MM.1S (cell line): ENCODE data around the gene CADPS.

Experiments
- DNase-seq: peaks from one replicate; pipeline ENCODE4 v3.0.0-alpha.2; 2015
- H2AFZ ChIP-seq: fragments of 300-600 bp; sonication (generic); 2 replicates; pipeline ENCODE4 v1.6.0; 2016; ENCODE audit warnings: antibody characterized with exemption, low read length
- H3F3A ChIP-seq: fragments of 300-600 bp; sonication (generic); 2 replicates; pipeline ENCODE4 v1.6.1; 2016; ENCODE audit warnings: mild to moderate bottlenecking, antibody characterized with exemption, low read length, moderate library complexity, mixed read lengths; ENCODE audit not compliant: insufficient read depth
- H3K27ac ChIP-seq: fragments of 300-600 bp; sonication (generic); 2 replicates; pipeline ENCODE4 v1.5.1; 2016; ENCODE audit warnings: mild to moderate bottlenecking, low read length
- H3K27me3 ChIP-seq: fragments of 300-600 bp; sonication (generic); replicated peaks from 2 replicates; pipeline ENCODE4 v1.6.0; 2016; ENCODE audit warnings: low read length; ENCODE audit not compliant: insufficient read depth
- H3K36me3 ChIP-seq: fragments of 300-600 bp; sonication (generic); replicated peaks from 2 replicates; pipeline ENCODE4 v1.6.1; 2016; ENCODE audit warnings: mild to moderate bottlenecking, low read length, mixed read lengths; ENCODE audit not compliant: insufficient read depth
- H3K4me1 ChIP-seq: fragments of 300-600 bp; sonication (generic); 2 replicates; pipeline ENCODE4 v1.6.1; 2016; ENCODE audit warnings: low read length, mixed read lengths
- H3K4me2 ChIP-seq: fragments of 300-600 bp; sonication (generic); 2 replicates; pipeline ENCODE4 v1.6.0; 2016; ENCODE audit warnings: low read depth, low read length
- H3K4me3 ChIP-seq: fragments of 300-600 bp; sonication (generic); 2 replicates; pipeline ENCODE4 v1.5.1; 2016; ENCODE audit warnings: low read length, mixed read lengths
- H3K79me2 ChIP-seq: fragments of 300-600 bp; sonication (generic); 2 replicates; pipeline ENCODE4 v1.6.1; 2016; ENCODE audit warnings: mixed run types, low read length, mixed read lengths
- H3K9ac ChIP-seq: fragments of 300-600 bp; sonication (generic); 2 replicates; pipeline ENCODE4 v1.6.1; 2016; ENCODE audit warnings: low read length, mixed read lengths
- H3K9me2 ChIP-seq: fragments of 300-600 bp; sonication (generic); replicated peaks from 2 replicates; pipeline ENCODE4 v1.6.1; 2016; ENCODE audit warnings: mild to moderate bottlenecking, low read length, mixed read lengths; ENCODE audit not compliant: insufficient read depth
- H3K9me3 ChIP-seq: fragments of 300-600 bp; sonication (generic); replicated peaks from 2 replicates; pipeline ENCODE4 v1.6.1; 2016; ENCODE audit warnings: mild to moderate bottlenecking, low read length, mixed read lengths; ENCODE audit not compliant: insufficient read depth
- H4K20me1 ChIP-seq: fragments of 300-600 bp; sonication (generic); 2 replicates; pipeline ENCODE4 v1.6.1; 2016; ENCODE audit warnings: mild to moderate bottlenecking, low read length, moderate library complexity, mixed read lengths; ENCODE audit not compliant: insufficient read depth
- EZH2 ChIP-seq: fragments of 300-600 bp; sonication (generic); optimal IDR thresholded peaks from 2 replicates; pipeline ENCODE3; 2017; ENCODE audit warnings: low read depth, mild to moderate bottlenecking, antibody characterized with exemption, low read length, mixed read lengths
- EZH2phosphoT487 ChIP-seq: fragments of 300-600 bp; sonication (generic); IDR thresholded peaks from 2 replicates; pipeline ENCODE4 v1.6.1; 2018; ENCODE audit warnings: antibody characterized with exemption, low read length
- TF ChIP-seq, protein P1 (sequence below): fragments of 300-600 bp; sonication (generic); IDR thresholded peaks from 2 replicates; pipeline ENCODE4 v1.5.1; 2016; ENCODE audit warnings: antibody characterized with exemption, low read length, mixed read lengths

The CADPS gene

DNA sequence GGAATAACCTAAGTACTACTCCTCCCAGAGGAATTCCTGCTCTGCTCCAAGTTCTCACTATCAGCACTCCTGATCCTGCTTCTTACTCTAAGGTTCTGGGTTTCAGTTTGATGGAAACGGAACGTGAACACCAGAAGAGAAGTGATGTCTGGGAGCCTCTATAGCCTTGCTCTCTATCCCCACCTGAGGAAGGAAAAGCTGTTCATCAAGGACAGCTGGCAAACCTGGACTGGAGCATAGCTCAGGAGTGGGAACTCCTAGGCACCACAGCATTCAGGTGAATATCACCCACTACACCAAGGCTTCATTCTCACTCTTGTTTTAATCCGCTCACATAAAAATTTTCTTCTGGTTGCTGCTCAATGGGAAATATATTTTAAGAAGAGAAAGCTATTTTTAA is 13.0 kb upstream of the CADPS start:
- Histone ChIP-seq H3K9me3 (no peaks in the 10 kb centered on the region), H3K27ac (no peak overlapping the region), H3K79me2 (no peaks in the 10 kb centered on the region), H3K4me1 (no peaks in the 10 kb centered on the region), H3K9ac (no peak overlapping the region), H3F3A (no peaks in the 10 kb centered on the region), H3K4me3 (no peak overlapping the region), H3K27me3 (no peaks in the 10 kb centered on the region), H2AFZ (no peak overlapping the region), H4K20me1 (no peaks in the 10 kb centered on the region), H3K36me3 (no peaks in the 10 kb centered on the region), H3K4me2 (no peak overlapping the region), H3K9me2 (no peaks in the 10 kb centered on the region)
- TF ChIP-seq, protein P1, sequence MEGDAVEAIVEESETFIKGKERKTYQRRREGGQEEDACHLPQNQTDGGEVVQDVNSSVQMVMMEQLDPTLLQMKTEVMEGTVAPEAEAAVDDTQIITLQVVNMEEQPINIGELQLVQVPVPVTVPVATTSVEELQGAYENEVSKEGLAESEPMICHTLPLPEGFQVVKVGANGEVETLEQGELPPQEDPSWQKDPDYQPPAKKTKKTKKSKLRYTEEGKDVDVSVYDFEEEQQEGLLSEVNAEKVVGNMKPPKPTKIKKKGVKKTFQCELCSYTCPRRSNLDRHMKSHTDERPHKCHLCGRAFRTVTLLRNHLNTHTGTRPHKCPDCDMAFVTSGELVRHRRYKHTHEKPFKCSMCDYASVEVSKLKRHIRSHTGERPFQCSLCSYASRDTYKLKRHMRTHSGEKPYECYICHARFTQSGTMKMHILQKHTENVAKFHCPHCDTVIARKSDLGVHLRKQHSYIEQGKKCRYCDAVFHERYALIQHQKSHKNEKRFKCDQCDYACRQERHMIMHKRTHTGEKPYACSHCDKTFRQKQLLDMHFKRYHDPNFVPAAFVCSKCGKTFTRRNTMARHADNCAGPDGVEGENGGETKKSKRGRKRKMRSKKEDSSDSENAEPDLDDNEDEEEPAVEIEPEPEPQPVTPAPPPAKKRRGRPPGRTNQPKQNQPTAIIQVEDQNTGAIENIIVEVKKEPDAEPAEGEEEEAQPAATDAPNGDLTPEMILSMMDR, result no peak
- TF ChIP-seq EZH2phosphoT487 (no peak), EZH2 (no peak)
- no peak for DNase-seq

DNA sequence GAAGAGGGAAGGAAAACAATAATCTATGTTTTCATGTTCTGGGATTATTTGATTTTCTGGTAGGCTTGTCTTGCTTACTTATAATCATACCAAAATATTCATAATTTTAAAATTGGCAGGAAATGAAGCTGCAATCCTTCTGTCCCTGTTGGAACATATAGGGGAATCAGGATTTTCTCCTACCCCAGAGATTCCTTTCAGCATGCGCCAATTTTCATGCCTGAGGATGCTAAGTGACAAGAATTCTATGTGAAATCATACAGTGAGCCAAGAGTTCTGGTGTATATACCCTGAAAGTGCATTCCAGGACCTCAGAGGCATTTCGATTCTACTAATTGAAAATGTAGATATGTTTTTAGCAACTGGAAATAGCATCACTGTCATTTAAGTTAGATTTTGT is 9.9 kb upstream of the CADPS start:
- H4K20me1 ChIP-seq, result no peaks in the 10 kb centered on the region
- TF ChIP-seq, protein P1, result no peak
- TF ChIP-seq EZH2phosphoT487, result no peak
- TF ChIP-seq EZH2, result no peak
- DNase-seq, result no peak
- no peak overlapping the region for H3K4me2 ChIP-seq
- H3K9me2 ChIP-seq, result no peaks in the 10 kb centered on the region
- H2AFZ ChIP-seq, result no peak overlapping the region
- H3K4me1 ChIP-seq, result no peaks in the 10 kb centered on the region
- no peaks in the 10 kb centered on the region for H3K27me3 ChIP-seq
- H3K36me3 ChIP-seq, result no peaks in the 10 kb centered on the region
- H3K9ac ChIP-seq, result no peak overlapping the region
- no peak overlapping the region for H3K27ac ChIP-seq
- no peaks in the 10 kb centered on the region for H3F3A ChIP-seq
- H3K4me3 ChIP-seq, result no peak overlapping the region
- H3K79me2 ChIP-seq, result no peaks in the 10 kb centered on the region
- no peaks in the 10 kb centered on the region for H3K9me3 ChIP-seq

DNA sequence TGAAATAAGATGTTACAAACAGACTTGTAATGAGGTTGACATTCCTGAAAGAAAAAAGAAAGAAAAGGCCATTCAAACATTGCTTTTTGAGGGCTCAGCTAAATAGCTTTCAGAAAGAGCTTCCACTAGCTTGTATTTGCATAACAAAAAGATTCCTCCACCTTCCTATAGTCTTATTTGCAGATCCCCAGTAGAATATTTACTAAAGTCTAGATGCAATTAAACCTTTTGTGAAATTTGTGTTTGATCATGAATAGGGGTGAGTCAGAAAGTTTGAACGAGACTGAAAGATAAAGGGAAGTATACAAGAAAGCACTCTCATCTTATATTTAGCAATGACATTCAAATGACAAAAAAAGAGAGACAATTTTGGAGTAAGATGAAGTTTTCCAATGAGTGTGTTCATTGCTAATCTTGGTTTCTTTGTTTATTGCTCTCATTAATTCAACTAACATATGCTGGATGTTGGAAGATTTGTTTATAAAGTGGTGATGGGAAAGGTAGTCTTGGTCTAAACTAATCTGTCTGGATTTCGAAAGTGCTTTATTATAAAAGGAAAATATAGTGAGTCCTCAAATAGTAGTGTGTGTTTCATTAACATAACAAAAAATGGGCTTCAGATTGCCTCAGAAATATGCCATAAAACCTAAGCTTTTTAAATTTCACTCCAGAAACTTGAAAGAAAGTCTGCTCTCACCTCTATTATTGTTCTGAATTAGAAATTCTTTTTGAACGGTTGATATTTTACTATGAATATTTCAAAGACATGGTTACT is 9.1 kb upstream of the CADPS start:
- Histone ChIP-seq H3K79me2 (no peaks in the 10 kb centered on the region), H3K4me1 (no peaks in the 10 kb centered on the region), H3K27me3 (no peaks in the 10 kb centered on the region), H3K4me3 (no peak overlapping the region), H2AFZ (no peak overlapping the region), H3K36me3 (no peaks in the 10 kb centered on the region), H3K4me2 (no peak overlapping the region), H3K9me3 (no peaks in the 10 kb centered on the region), H3K27ac (no peak overlapping the region), H3K9ac (no peak overlapping the region), H4K20me1 (no peaks in the 10 kb centered on the region), H3F3A (no peaks in the 10 kb centered on the region), H3K9me2 (no peaks in the 10 kb centered on the region)
- TF ChIP-seq, protein P1, result no peak
- TF ChIP-seq EZH2phosphoT487 (no peak), EZH2 (no peak)
- no peak for DNase-seq
